Peyer's patch (tissue), 4 donors: ENCODE measurements around the gene TDRD9.

Experiments
- CTCF ChIP-seq, 6 experiments: fragments of 450-650 bp in 4 of 6; fragments of 200-600 bp in 2 of 6; sonication (generic) in 1 of 6; IDR thresholded peaks; one replicate each; pipeline ENCODE4 v1.5.1; 2017 to 2019; ENCODE audit warnings: antibody characterized with exemption in 6 of 6, mild to moderate bottlenecking in 3 of 6, moderate library complexity in 1 of 6
- POLR2A ChIP-seq, 2 donors: fragments of 450-650 bp; IDR thresholded peaks; one replicate each; pipeline ENCODE4 v1.5.1; 2017; ENCODE audit warnings: antibody characterized with exemption in 2 of 2, mild to moderate bottlenecking in 2 of 2, moderate library complexity in 2 of 2

- no peak for TF ChIP-seq POLR2A (IDR thresholded peaks at IDR 0.05)
- no peak for TF ChIP-seq CTCF (IDR thresholded peaks at IDR 0.05)
Observed at GRCh38 chr14:104031384-104031783, 103.1 kb downstream of the TDRD9 start.
